Right atrium auricular region (tissue), 2 donors: ENCODE data around the gene CLASP1. TPM values are rescaled to one million over a fixed set of nuclear protein-coding genes. Genes with fewer than 3 reads are reported as not detected.
"Not testable (repeated sequence)": the region's sequence is repeated elsewhere in the genome, so short reads cannot be mapped to it uniquely, and the experiment has no call there.

Source experiments
- DNase-seq: peaks from one replicate; pipeline ENCODE4 v3.0.0-alpha.2; 2019; ENCODE audit warnings: low spot score
- H3K27ac ChIP-seq, 2 donors: fragments of 200-600 bp; sonication (generic); 1 replicate in 1 of 2; 2 replicates in 1 of 2; pipeline ENCODE4 v1.5.1; 2016 to 2019
- H3K27me3 ChIP-seq, 2 donors: fragments of 200-600 bp; sonication (generic); one replicate each; pipeline versions ENCODE4 v1.5.1 to v1.6.0; 2017 to 2019
- H3K36me3 ChIP-seq: fragments of 200-600 bp; sonication (generic); one replicate; pipeline ENCODE4 v1.5.1; 2016
- H3K4me1 ChIP-seq, 2 donors: fragments of 200-600 bp; sonication (generic); one replicate each; pipeline versions ENCODE4 v1.5.1 to v1.6.0; 2017 to 2019
- H3K4me3 ChIP-seq, 2 donors: fragments of 200-600 bp; sonication (generic); 1 replicate in 1 of 2; 2 replicates in 1 of 2; pipeline ENCODE4 v1.5.1; 2017 to 2019; ENCODE audit warnings: mild to moderate bottlenecking in 1 of 2, moderate library complexity in 1 of 2
- H3K9me3 ChIP-seq, 2 donors: fragments of 200-600 bp; sonication (generic); one replicate each; pipeline ENCODE4 v1.5.1; 2019
- total RNA-seq, 2 donors: library from RNA; depleted of rRNA; stranded (reverse); fragments of >200 nt; gene quantifications; one replicate each; pipeline ENCODE4 v1.1.0, GENCODE V29; 2016
- TF ChIP-seq, protein P1 (sequence below), 2 donors: fragments of 200-600 bp; sonication (generic); IDR thresholded peaks; one replicate each; pipeline ENCODE4 v1.5.1; 2019; ENCODE audit warnings: antibody characterized with exemption in 2 of 2

The CLASP1 gene
- total RNA-seq, 2 donors from 2014 or later, result 42.4 to 47.8 TPM

- peaks cover 80% of the 10 kb centered on the region for H3K36me3 ChIP-seq
- H3K9me3 ChIP-seq, result no peaks in the 10 kb centered on the region
- DNase-seq, result no peak
- TF ChIP-seq, protein P1, sequence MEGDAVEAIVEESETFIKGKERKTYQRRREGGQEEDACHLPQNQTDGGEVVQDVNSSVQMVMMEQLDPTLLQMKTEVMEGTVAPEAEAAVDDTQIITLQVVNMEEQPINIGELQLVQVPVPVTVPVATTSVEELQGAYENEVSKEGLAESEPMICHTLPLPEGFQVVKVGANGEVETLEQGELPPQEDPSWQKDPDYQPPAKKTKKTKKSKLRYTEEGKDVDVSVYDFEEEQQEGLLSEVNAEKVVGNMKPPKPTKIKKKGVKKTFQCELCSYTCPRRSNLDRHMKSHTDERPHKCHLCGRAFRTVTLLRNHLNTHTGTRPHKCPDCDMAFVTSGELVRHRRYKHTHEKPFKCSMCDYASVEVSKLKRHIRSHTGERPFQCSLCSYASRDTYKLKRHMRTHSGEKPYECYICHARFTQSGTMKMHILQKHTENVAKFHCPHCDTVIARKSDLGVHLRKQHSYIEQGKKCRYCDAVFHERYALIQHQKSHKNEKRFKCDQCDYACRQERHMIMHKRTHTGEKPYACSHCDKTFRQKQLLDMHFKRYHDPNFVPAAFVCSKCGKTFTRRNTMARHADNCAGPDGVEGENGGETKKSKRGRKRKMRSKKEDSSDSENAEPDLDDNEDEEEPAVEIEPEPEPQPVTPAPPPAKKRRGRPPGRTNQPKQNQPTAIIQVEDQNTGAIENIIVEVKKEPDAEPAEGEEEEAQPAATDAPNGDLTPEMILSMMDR (IDR thresholded peaks at IDR 0.05), result no peak
- no peak overlapping the region for H3K4me3 ChIP-seq
- no peaks in the 10 kb centered on the region for H3K27me3 ChIP-seq
- no peaks in the 10 kb centered on the region for H3K4me1 ChIP-seq
- no peak overlapping the region for H3K27ac ChIP-seq
Observed at GRCh38 chr2:121450301-121450700, 199.0 kb downstream of the CLASP1 start.

DNA sequence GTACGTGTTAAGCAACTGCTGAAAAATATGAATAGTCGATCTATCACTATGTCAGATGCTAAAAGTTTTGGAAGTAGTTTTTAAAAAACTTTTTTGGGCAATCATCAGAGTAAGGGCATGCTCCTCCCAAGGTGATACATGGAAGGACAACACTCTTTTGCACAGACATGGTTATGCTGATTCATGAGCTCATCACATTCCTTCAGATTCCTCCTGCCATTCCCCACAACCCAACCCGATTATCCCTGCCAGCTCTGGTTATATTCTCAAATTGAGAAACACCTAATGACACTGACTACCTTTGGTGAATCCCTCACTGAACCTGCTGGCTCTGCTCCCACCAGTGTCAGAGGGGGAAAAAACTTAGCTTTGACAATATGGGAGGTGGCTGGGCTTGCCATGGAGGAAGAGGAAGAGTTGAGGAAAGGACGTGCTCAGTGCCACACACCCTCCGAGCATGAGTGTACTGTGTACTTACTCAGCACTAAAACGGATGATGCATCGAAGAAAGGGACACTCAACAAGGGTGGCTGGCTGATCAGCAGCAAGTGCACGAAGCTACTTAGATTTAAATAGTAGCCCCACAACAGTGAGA lies 202.5 kb downstream of the CLASP1 start:
- Histone ChIP-seq H3K4me3 (no peak overlapping the region), H3K36me3 (peaks cover 92% of the 10 kb centered on the region), H3K27me3 (no peaks in the 10 kb centered on the region), H3K27ac (no peak overlapping the region), H3K4me1 (no peaks in the 10 kb centered on the region), H3K9me3 (no peaks in the 10 kb centered on the region)
- TF ChIP-seq, protein P1 (IDR thresholded peaks at IDR 0.05), result no peak
- no peak for DNase-seq

DNA sequence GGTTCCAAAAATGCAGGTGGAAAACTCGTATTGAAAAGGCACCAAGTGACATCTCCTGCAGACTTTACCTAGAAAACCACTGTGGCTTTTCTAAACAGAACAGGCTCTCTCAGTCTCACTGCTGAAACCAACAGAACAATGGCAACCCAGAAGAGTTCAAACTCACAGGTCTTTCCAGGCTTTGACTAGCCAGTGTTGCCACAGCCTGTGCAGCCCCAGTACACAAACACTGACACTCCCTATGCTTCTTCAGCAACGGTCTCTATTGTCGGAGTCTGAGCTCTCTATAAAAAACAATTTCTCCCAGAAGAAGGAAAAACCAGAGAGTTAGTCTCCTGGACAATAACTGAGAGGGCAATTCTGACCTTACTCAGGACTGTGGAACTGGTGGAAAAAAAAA lies 206.4 kb downstream of the CLASP1 start:
- no peak for DNase-seq
- TF ChIP-seq, protein P1 (IDR thresholded peaks at IDR 0.05), result no peak
- H3K36me3 ChIP-seq, result peaks cover 59% of the 10 kb centered on the region
- H3K4me3 ChIP-seq, result no peak overlapping the region
- no peaks in the 10 kb centered on the region for H3K27me3 ChIP-seq
- H3K27ac ChIP-seq, result no peak overlapping the region
- H3K9me3 ChIP-seq, result no peaks in the 10 kb centered on the region
- H3K4me1 ChIP-seq, result no peaks in the 10 kb centered on the region

DNA sequence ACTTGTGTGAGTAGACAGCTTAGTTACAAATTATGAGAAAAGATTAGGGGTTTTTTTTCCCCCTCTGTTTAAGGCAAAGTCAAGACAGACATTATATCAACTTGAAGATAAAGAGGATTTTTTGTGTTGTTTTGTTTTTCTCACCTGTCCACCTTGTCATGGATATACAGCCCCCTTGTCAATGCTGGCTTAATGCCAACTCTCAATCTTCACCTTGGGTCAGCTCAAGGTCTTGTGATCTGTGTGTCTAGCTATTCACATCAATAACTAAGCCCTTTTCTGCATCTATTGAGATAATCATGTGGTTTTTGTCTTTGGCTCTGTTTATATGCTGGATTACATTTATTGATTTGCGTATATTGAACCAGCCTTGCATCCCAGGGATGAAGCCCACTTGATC lies 211.0 kb downstream of the CLASP1 start:
- H3K4me1 ChIP-seq, DNase-seq, H3K27me3 ChIP-seq, H3K4me3 ChIP-seq, H3K27ac ChIP-seq, H3K9me3 ChIP-seq: not testable (repeated sequence)
- peaks cover 17% of the 10 kb centered on the region for H3K36me3 ChIP-seq

DNA sequence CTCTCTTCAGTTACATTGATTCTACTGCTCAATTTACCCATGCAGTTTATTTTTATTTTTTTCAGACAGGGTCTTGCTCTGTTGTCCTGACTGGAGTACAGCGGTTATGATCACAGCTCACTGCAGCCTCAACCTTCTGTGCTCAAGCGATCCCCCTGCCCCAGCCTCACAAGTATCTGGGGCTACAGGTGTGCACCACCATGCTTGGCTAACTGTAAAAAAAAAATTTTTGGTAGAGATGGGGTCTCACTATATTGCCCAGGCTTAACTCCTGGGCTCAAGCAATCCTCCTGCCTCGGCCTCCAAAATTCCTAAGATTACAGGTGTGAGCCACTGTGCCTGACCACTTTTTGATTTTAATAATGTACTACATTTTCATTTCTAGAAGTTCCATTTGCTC lies 212.3 kb downstream of the CLASP1 start:
- Histone ChIP-seq H3K36me3 (peaks cover 7% of the 10 kb centered on the region), H3K9me3 (no peaks in the 10 kb centered on the region), H3K27ac (no peak overlapping the region), H3K4me3 (no peak overlapping the region), H3K4me1 (no peaks in the 10 kb centered on the region), H3K27me3 (no peaks in the 10 kb centered on the region)
- no peak for DNase-seq
- TF ChIP-seq, protein P1 (IDR thresholded peaks at IDR 0.05), result no peak

GRCh38 chr2:121435790-121436189 lies 213.5 kb downstream of the CLASP1 start:
- H3K36me3 ChIP-seq, result peaks cover 7% of the 10 kb centered on the region
- H3K27me3 ChIP-seq, result no peaks in the 10 kb centered on the region
- no peak overlapping the region for H3K4me3 ChIP-seq
- TF ChIP-seq, protein P1 (IDR thresholded peaks at IDR 0.05), result no peak
- no peak for DNase-seq
- no peaks in the 10 kb centered on the region for H3K4me1 ChIP-seq
- no peak overlapping the region for H3K27ac ChIP-seq
- H3K9me3 ChIP-seq, result no peaks in the 10 kb centered on the region
